Tibial nerve (tissue), 4 donors: ENCODE data around the gene NALF2.

Experiments used
- CTCF ChIP-seq, 5 experiments: fragments of 200-600 bp in 3 of 5; fragments of 450-650 bp in 2 of 5; sonication (generic) in 3 of 5; IDR thresholded peaks; one replicate each; pipeline ENCODE4 v1.5.1; 2016 to 2019; ENCODE audit warnings: antibody characterized with exemption in 5 of 5, mild to moderate bottlenecking in 3 of 5, moderate library complexity in 2 of 5
- EP300 ChIP-seq, 2 donors: sonication (generic); formaldehyde crosslinking; IDR thresholded peaks; one replicate each; pipeline ENCODE4 v1.6.1; 2017; ENCODE audit warnings: antibody characterized with exemption in 2 of 2, mild to moderate bottlenecking in 1 of 2
- POLR2A ChIP-seq, 2 donors: fragments of 450-650 bp; IDR thresholded peaks; one replicate each; pipeline ENCODE4 v1.6.1; 2017; ENCODE audit warnings: antibody characterized with exemption in 2 of 2, mild to moderate bottlenecking in 2 of 2, moderate library complexity in 2 of 2

- TF ChIP-seq CTCF (IDR thresholded peaks at IDR 0.05) (no peak), POLR2A (IDR thresholded peaks at IDR 0.05) (no peak), EP300 (IDR thresholded peaks at IDR 0.05) (no peak)
Observed at GRCh38 chrX:69510137-69510715, 6.1 kb downstream of the NALF2 start.
